Measurements from ENCODE around the gene TMEM30A. TPM values are rescaled to one million over a fixed set of nuclear protein-coding genes. Genes with fewer than 3 reads are reported as not detected.

The TMEM30A gene
- polyA plus RNA-seq, 1 experiment, result 75.0 TPM

GRCh38 chr6:75296811-75297779 is 12.5 kb upstream of the TMEM30A start:
- Histone ChIP-seq H3K9me3 (ENCODE audit: control insufficient read depth, insufficient read depth, low read length) (no peaks in the 10 kb centered on the region), H3K27me3 (ENCODE audit: control insufficient read depth, insufficient read depth, low read length) (no peaks in the 10 kb centered on the region), H3K27ac (ENCODE audit: low read depth, low read length) (no peak overlapping the region), H3K4me3 (ENCODE audit: low read depth, low read length) (no peak overlapping the region)
- DNase-seq (ENCODE audit: low read depth, low spot score), result no peak
- POLR2A ChIA-PET, result interaction anchor here (1.1 kb wide), 1 partner anchor 228 kb away, joined by 9 read pairs; no protein-coding TSS in a partner anchor
- TF ChIP-seq CTCF (IDR thresholded peaks at IDR 0.05; ENCODE audit: low read depth, low read length), result peak; percentile 73
- CTCF ChIA-PET, result interaction anchor here (0.5 to 3.0 kb wide), 38 partner anchors 8 to 255 kb away, joined by 3 to 47 read pairs (median 4); partner anchors contain the start of gene TMEM30A

GRCh38 chr6:75292555-75292954 is 8.0 kb upstream of the TMEM30A start:
- Histone ChIP-seq H3K27me3 (ENCODE audit: control insufficient read depth, insufficient read depth, low read length) (no peaks in the 10 kb centered on the region), H3K4me3 (ENCODE audit: low read depth, low read length) (no peak overlapping the region), H3K27ac (ENCODE audit: low read depth, low read length) (no peak overlapping the region), H3K9me3 (ENCODE audit: control insufficient read depth, insufficient read depth, low read length) (no peaks in the 10 kb centered on the region)
- DNase-seq (ENCODE audit: low read depth, low spot score), result no peak
- ChIA-PET CTCF (interaction anchor here (1.4 kb wide), 1 partner anchor 234 kb away, joined by 4 read pairs; no protein-coding TSS in a partner anchor), POLR2A (no interaction called here)
- no peak for TF ChIP-seq CTCF (IDR thresholded peaks at IDR 0.05; ENCODE audit: low read depth, low read length)

GRCh38 chr6:75291744-75292143 is 7.2 kb upstream of the TMEM30A start:
- no peak for DNase-seq (ENCODE audit: low read depth, low spot score)
- Histone ChIP-seq H3K27me3 (ENCODE audit: control insufficient read depth, insufficient read depth, low read length) (no peaks in the 10 kb centered on the region), H3K9me3 (ENCODE audit: control insufficient read depth, insufficient read depth, low read length) (no peaks in the 10 kb centered on the region), H3K4me3 (ENCODE audit: low read depth, low read length) (no peak overlapping the region), H3K27ac (ENCODE audit: low read depth, low read length) (no peak overlapping the region)
- POLR2A ChIA-PET, result no interaction called here
- no peak for TF ChIP-seq CTCF (IDR thresholded peaks at IDR 0.05; ENCODE audit: low read depth, low read length)
- CTCF ChIA-PET, result interaction anchor here (1.4 kb wide), 1 partner anchor 235 kb away, joined by 4 read pairs; no protein-coding TSS in a partner anchor

GRCh38 chr6:75291331-75291730 is 6.7 kb upstream of the TMEM30A start:
- ChIA-PET CTCF (interaction anchor here (1.4 kb wide), 1 partner anchor 236 kb away, joined by 4 read pairs; no protein-coding TSS in a partner anchor), POLR2A (no interaction called here)
- H3K27ac ChIP-seq (ENCODE audit: low read depth, low read length), result no peak overlapping the region
- H3K4me3 ChIP-seq (ENCODE audit: low read depth, low read length), result no peak overlapping the region
- no peak for TF ChIP-seq CTCF (IDR thresholded peaks at IDR 0.05; ENCODE audit: low read depth, low read length)
- H3K9me3 ChIP-seq (ENCODE audit: control insufficient read depth, insufficient read depth, low read length), result no peaks in the 10 kb centered on the region
- no peaks in the 10 kb centered on the region for H3K27me3 ChIP-seq (ENCODE audit: control insufficient read depth, insufficient read depth, low read length)
- DNase-seq (ENCODE audit: low read depth, low spot score), result no peak
